HG03196 (cell line): ENCODE measurements around the gene PPP2R2C.

Experiments used
- ATAC-seq: cut with Tn5 transposase; IDR thresholded peaks from one replicate; pipeline ENCODE4 v1.9.1; 2021; ENCODE audit not compliant: unreplicated experiment

PPP2R2C gene

GRCh38 chr4:6383929-6384328 lies 88.5 kb downstream of the PPP2R2C start:
- ATAC-seq, result no peak

GRCh38 chr4:6383009-6383404 lies 89.4 kb downstream of the PPP2R2C start:
- ATAC-seq, result no peak

DNA sequence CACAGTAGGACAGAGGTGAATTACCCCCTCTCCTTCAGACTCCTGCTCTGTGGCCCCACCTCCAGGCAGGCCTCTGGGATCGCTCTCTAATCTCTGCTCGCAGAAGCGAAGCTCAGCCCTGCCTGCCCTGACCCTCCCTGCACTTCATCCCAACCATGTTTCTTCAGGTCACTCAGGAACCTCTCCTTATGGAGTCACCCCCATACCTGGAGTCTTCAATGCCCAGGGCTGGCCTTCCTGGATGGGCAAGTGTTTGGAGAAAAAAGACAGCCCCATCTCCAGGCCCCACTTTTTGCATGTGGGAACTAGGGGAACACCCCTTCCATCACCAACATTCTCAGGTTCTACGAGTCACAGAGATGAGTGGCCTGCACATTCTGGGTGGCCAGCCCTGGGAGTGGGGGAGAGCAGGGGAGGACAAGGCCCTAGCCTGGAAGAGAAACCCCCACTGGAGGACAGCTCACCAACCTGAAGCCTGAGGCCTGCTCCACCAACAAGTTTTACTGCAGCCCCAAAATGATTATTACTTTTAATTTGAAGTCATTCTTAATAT lies 90.8 kb downstream of the PPP2R2C start:
- ATAC-seq, result no peak

GRCh38 chr4:6380746-6381410 lies 91.5 kb downstream of the PPP2R2C start:
- no peak for ATAC-seq

DNA sequence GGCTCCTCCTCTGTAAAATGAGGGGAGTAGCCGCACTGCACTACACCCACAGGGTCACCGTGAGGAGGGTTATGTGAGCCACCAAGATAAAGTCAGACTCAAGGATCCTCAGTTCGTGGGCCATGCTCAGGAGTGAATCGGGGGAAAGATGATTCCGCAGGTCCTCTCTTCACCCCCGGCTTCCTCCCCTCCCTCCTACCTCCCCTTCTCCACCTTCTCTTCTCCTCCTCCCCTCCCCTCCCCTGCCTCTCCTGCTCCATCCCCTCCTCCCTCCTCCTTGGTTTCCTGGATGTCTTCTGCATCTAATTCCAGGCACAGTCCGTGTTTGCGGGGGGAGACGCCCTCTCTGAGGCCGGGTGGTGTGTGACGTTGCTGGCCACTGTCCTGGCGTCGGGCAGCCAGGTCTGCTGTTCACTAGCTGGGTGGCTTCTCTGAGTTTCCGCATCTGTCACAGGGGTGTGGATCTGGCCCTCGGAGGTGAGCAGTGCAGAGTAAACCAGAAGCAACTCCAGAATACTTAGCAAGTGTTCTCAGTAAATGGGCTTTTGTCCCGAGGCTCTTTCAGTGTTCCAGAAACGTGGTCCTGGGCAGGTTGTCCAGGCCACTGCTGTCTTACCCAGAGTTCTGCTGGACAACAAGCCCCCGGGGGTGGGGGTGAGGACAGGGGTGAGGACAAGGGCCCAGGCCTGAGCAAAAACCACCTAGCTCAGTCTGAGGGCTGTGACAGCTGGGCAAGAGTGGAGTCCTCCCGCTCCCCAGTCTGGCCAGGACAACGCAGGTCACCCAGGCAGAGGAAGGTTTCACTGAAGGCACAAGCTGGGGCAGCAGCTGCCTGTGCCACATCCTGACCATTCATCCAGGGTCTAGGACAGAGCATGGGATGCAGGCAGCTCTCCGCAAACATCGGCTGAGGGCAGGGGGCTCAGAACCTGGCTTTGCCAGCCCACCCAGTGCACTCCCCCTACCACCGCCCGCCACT lies 92.4 kb downstream of the PPP2R2C start:
- no peak for ATAC-seq

DNA sequence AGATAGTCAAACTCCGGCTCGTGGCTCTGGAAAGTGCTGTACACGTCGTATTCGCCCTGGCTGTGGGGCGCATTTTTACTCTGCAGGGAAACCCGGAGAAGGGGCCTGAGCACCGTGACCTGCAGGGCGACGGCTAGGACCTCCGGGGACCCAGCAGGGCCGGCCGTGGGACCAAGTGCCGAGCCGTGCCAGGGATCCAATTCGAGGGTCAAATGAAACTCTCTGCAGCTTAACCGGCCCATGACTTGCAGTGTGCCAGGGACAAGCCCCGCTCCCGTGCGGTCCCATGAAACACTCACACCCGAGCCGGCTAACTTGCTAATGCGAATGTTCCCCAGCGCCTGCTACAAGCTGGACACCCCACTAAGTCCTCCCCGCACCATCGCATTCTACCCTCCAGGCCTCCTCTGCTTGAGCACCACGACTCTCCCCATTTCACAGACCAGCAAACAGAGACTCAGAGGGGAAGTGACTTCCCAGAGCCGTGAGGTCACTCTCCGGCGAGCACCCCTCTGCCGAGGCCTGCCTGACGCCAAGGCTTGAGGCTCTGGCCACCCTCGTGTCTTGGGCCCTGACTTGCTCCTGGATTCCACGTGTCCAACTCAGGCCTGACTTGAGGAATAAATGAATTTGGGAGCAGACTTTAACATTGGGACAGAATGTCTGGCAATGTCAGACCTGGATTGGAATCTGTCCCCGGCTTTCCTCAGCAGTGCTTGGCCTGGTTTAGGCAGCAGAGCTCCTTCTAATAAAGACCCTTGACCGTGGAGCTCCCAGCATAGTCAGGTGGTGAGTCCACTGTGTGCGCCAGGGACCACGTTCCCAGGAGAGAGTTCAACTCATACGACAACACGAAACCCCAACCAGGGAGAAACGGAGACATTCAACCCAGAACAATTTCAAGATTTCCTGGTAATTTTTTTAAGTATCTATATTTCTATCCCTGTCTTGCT lies 93.6 kb downstream of the PPP2R2C start:
- ATAC-seq, result no peak

GRCh38 chr4:6377626-6378492 lies 94.6 kb downstream of the PPP2R2C start:
- no peak for ATAC-seq

DNA sequence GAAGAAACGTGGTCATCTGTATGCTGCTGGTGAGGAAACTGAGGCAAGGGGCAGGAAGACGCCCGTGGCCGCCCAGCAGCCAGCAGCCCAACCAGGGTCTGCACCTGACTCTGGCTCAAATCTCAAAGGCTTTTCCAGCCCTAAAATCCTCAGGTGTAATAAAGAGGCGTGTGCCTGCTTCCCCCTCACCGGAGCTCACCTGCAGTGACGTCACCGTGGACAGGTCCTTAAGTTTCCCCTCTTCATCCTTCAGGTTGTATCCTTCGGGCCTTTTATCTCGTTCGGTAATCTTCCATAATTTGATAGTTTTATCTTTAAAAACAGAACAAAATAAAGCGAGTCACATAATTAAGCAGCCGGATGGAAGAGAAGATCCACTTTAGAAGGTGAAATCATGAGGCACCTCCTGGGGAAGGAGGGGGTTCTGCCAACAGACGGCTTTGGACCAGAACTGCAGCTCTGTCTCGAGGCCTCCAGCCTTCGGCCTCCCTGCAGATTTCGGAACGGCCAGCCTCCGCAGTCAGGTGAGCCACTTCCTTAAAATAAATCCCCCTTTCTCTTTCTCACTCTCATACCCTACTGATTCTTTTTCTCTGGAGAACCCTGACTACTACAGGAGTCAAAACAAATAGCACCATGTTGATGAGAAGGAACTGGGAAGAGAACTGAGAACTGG lies 96.7 kb downstream of the PPP2R2C start:
- no peak for ATAC-seq

DNA sequence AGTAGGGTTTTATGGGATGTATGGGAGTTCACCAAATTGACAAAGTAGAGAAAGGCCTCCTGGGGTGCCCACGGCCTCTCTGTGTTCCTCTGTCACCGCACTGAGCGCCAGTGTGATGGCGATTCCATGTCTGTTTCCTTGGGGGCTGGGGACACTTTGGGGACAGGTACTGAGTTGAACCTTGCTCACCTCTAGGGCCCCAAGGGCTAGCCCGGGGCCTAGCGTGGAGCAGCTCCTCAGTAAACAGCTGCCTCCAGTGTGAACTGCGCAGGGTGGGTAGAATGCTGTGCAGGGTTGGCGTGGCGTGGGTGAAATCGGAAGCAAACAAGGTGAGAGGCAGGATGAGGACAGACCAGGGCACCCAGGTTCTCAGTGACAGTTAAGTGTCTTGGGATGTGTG lies 97.8 kb downstream of the PPP2R2C start:
- ATAC-seq, result no peak

DNA sequence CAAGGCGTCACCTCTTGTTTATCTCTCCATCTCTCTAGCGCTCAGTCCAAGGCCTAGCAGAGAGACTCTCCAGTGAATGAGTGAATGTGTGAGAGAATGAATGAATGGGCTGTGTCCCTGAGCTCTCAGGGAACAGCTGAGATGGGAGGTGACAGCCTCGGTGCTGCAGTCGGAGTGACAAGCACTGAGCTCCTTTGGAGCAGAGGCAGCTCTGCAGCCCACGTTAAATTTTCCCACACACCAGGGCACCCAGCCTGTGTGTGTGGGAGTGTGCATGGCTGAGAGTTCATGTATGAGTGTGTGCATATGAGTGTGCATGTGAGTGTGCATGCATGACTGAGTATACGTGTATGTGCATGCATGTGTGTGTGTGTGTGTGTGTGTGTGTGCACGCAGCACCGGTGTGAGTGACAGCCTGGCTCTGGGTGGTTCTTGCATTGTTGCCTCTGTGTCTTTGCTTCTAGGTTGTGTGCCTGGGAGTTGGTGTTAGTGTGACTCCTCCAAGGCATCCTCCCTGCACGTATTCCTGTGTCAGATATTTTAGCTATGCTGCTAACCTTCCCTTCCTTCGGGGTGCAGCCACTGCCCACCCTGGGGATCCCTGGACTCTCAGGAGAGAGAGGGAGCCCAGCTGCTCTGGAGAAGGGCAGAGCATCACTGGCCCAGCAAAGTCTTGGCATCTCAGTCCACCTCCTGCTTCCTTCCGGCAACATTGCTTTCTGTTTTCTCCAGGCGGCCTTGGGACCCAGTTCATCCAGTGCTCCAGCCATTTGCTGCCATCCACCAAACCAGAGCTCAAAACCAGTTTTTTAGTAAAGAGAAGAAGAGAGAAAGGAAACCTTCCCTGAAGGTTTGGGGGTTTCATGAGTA lies 98.6 kb downstream of the PPP2R2C start:
- ATAC-seq, result no peak

GRCh38 chr4:6372649-6373525 lies 99.5 kb downstream of the PPP2R2C start:
- no peak for ATAC-seq

DNA sequence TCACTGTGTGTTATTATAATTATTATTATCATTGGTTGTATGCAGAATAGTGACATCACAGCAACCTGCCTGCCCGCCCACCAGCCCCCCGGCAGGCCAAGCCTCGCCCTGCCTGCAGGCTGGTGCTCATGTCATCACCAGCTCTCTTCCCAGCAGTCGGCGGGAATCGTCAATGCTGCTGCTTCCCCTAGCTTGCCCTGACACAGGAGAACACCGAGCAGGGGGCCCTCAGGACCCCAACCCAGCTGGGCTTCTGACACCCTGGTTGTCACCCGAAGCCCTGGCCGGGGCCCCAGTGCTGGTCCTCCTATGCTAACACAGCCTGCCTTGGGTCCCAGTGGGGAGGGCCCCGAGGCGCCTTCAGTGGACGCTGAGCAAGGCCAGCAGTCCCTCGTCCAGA lies 100.6 kb downstream of the PPP2R2C start:
- no peak for ATAC-seq

DNA sequence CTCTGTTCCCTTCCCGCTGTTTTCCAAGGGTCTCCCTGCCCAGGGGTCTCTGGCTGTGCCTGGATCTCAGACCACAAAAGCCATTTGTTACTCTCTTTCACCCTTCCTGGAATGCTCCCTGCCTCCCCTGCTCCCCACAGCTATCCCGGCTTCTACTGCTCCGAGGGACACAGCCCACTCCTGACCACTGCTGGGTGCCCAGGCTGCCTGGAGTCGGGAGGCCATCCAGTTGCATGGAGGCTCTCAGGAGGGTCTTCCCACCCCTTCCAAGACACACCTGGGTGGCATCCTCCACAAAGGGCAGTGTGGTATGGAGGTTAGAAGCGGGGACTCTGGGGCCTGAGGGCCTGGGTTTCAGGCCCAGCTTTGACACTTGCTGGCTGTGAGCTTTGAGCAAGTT lies 101.1 kb downstream of the PPP2R2C start:
- no peak for ATAC-seq

- no peak for ATAC-seq
Measured at GRCh38 chr4:6369924-6370645, 102.3 kb downstream of the PPP2R2C start.

DNA sequence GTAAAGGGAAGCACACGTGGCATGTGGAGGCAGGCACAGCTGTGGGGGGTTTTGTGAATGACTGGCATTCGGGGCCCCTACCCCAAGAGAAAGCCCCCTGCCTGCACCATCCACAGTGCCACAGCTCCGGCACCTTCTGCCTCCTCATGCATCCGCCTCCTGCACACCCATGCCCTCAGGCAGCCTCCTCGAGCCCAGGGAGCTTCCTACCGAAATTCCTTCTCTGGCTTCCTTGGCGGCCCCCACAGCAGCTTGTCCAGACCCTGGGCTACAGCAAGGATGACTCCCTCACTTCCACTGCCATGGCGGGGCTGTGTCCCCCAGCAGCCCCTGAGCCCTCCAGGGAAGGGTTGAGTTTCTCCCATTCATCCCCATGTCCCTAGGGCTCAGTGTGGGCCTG lies 102.9 kb downstream of the PPP2R2C start:
- no peak for ATAC-seq

GRCh38 chr4:6369035-6369434 lies 103.4 kb downstream of the PPP2R2C start:
- no peak for ATAC-seq

GRCh38 chr4:6368601-6369000 lies 103.8 kb downstream of the PPP2R2C start:
- ATAC-seq, result no peak
